RWPE2 (cell line): ENCODE measurements around the gene LRP1B.

Source experiments
- ATAC-seq: fragments of 200-7000 bp; cut with Tn5 transposase; 3 replicates; pipeline ENCODE4 v1.9.1; 2021; ENCODE audit warnings: low read depth
- DNase-seq: peaks from one replicate; pipeline ENCODE4 v3.0.0-alpha.2; 2020; ENCODE audit warnings: low spot score
- H3K27ac ChIP-seq: fragments of 450-650 bp; 2 replicates; pipeline ENCODE4 v1.5.1; 2017; ENCODE audit warnings: mild to moderate bottlenecking; ENCODE audit not compliant: poor library complexity, severe bottlenecking
- H3K27me3 ChIP-seq: fragments of 250-450 bp; sonication (Bioruptor Pico); 2 replicates; pipeline ENCODE4 v1.5.1; 2021; ENCODE audit warnings: mild to moderate bottlenecking, moderate library complexity; ENCODE audit not compliant: insufficient read depth, poor library complexity, severe bottlenecking
- H3K36me3 ChIP-seq: fragments of 250-450 bp; sonication (Bioruptor Pico); 2 replicates; pipeline ENCODE4 v1.5.1; 2020; ENCODE audit warnings: low read depth, mild to moderate bottlenecking, moderate library complexity
- H3K4me1 ChIP-seq: fragments of 250-450 bp; sonication (Bioruptor Pico); 2 replicates; pipeline ENCODE4 v1.5.1; 2021; ENCODE audit warnings: mild to moderate bottlenecking, moderate library complexity; ENCODE audit not compliant: insufficient read depth, poor library complexity, severe bottlenecking
- H3K4me3 ChIP-seq: fragments of 250-450 bp; sonication (Bioruptor Pico); 2 replicates; pipeline ENCODE4 v1.5.1; 2021; ENCODE audit warnings: mild to moderate bottlenecking, moderate library complexity; ENCODE audit not compliant: severe bottlenecking
- H3K9me3 ChIP-seq: fragments of 250-450 bp; sonication (Bioruptor Pico); 2 replicates; pipeline ENCODE4 v1.5.1; 2021; ENCODE audit warnings: mild to moderate bottlenecking, moderate library complexity; ENCODE audit not compliant: severe bottlenecking
- CTCF ChIP-seq: fragments of 450-650 bp; IDR thresholded peaks from one replicate; pipeline ENCODE4 v1.5.1; 2017; ENCODE audit warnings: mild to moderate bottlenecking, moderate library complexity; ENCODE audit not compliant: poor library complexity, severe bottlenecking

LRP1B gene

GRCh38 chr2:140338795-140339194 is 1792.0 kb downstream of the LRP1B start:
- no peak overlapping the region for H3K27ac ChIP-seq
- H3K36me3 ChIP-seq, result no peaks in the 10 kb centered on the region
- H3K4me1 ChIP-seq, result peaks cover 8% of the 10 kb centered on the region
- H3K27me3 ChIP-seq, result no peaks in the 10 kb centered on the region
- no peak for TF ChIP-seq CTCF
- DNase-seq (no peak), ATAC-seq (no peak)
- no peaks in the 10 kb centered on the region for H3K9me3 ChIP-seq
- H3K4me3 ChIP-seq, result no peak overlapping the region

GRCh38 chr2:140337061-140337460 is 1793.8 kb downstream of the LRP1B start:
- H3K4me1 ChIP-seq, result no peaks in the 10 kb centered on the region
- ATAC-seq, result no peak

GRCh38 chr2:140316345-140316744 is 1814.5 kb downstream of the LRP1B start:
- Histone ChIP-seq H3K27ac (no peak overlapping the region), H3K4me3 (no peak overlapping the region), H3K27me3 (no peaks in the 10 kb centered on the region), H3K9me3 (no peaks in the 10 kb centered on the region), H3K36me3 (no peaks in the 10 kb centered on the region), H3K4me1 (no peaks in the 10 kb centered on the region)
- ATAC-seq, result no peak
- TF ChIP-seq CTCF, result no peak
- DNase-seq, result no peak

More at GRCh38 chr2:140337061-140337460, 1793.8 kb downstream of the LRP1B start:
- Histone ChIP-seq H3K27me3 (no peaks in the 10 kb centered on the region), H3K27ac (no peak overlapping the region), H3K4me3 (no peak overlapping the region), H3K9me3 (no peaks in the 10 kb centered on the region), H3K36me3 (no peaks in the 10 kb centered on the region)
- DNase-seq, result no peak
- TF ChIP-seq CTCF, result no peak

- Histone ChIP-seq H3K4me3 (no peak overlapping the region), H3K36me3 (no peaks in the 10 kb centered on the region), H3K27me3 (no peaks in the 10 kb centered on the region), H3K9me3 (no peaks in the 10 kb centered on the region), H3K27ac (no peak overlapping the region), H3K4me1 (no peaks in the 10 kb centered on the region)
- ATAC-seq (no peak), DNase-seq (no peak)
- no peak for TF ChIP-seq CTCF
Measured at GRCh38 chr2:140311905-140312304, 1818.9 kb downstream of the LRP1B start.

GRCh38 chr2:140308706-140309105 is 1822.1 kb downstream of the LRP1B start:
- TF ChIP-seq CTCF, result no peak
- H3K27ac ChIP-seq, result no peak overlapping the region
- no peaks in the 10 kb centered on the region for H3K27me3 ChIP-seq
- DNase-seq (no peak), ATAC-seq (no peak)
- H3K36me3 ChIP-seq, result no peaks in the 10 kb centered on the region
- no peaks in the 10 kb centered on the region for H3K9me3 ChIP-seq
- no peak overlapping the region for H3K4me3 ChIP-seq
- H3K4me1 ChIP-seq, result no peaks in the 10 kb centered on the region
